GM19351 (cell line): Measurements from ENCODE around the gene CALY.

Source experiments
- ATAC-seq: cut with Tn5 transposase; IDR thresholded peaks from one replicate; pipeline ENCODE4 v1.9.1; 2021; ENCODE audit warnings: mild to moderate bottlenecking, moderate library complexity; ENCODE audit not compliant: unreplicated experiment

CALY gene

DNA sequence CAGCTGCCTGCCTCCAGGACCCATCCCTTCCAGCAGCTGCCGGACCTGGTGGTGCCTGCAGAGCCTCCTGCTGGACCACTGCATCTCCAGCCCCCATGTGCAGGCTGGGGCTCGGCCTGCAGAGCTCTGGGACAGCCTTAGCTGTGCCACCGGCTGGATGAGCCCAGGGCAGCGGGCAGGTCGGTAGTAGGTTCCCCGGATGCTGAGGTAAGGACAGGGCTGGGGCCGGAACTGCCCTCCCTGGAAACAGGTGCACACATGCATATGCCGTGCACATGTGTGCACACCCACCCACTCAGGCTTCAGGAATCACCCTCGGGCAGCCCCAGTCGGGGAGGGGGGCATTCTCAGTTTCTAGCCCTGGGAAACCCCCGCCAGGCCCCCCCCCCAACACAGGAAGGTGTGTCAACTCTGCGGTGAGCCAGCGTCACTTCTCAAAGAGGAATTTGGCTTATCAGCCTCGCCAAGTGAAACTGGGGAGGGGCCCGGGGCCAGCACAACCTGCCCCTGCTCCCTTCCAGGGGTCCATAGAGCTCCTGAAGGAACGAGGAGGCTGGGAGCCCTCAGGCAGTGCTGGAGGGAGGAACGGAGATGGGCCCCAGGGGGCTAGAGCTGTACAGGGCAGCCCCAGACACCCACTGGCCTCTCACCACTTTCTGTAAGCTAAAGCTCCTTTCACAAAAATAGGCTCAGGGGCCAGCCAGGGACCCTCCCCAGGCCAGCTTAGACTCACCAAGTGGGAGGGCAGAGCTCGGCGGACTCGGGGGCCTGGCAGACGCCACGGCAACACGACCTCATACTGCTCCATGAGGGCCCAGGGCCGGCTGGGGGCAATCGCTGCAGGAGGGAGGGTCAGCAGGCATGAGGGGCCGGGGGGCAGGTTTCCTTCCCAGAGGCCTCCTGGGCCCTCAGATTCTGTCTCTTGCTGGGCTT lies 61.7 kb downstream of the CALY start:
- ATAC-seq = peak; percentile 47
